Stimulated activated CD8-positive, alpha-beta memory T cell treated with anti-CD3 and anti-CD28 coated beads, Interleukin-15, amount 100 ng/mL, for 4 hours (primary cell): ENCODE data around the gene TOP2A.
A peak's percentile ranks its signal among the peaks of the same experiment; 100 is the strongest.
"Not testable (repeated sequence)": the region's sequence is repeated elsewhere in the genome, so short reads cannot be mapped to it uniquely, and the experiment has no call there.

Experiments used
- DNase-seq, 2 donors: peaks; one replicate each; pipeline ENCODE4 v3.0.0-alpha.2; 2020; ENCODE audit warnings: low read depth in 2 of 2

TOP2A gene

GRCh38 chr17:40378966-40379365 lies 38.7 kb downstream of the TOP2A start:
- no peak for DNase-seq

- DNase-seq: no peak
Observed at GRCh38 chr17:40377832-40378231, 39.9 kb downstream of the TOP2A start.

DNA sequence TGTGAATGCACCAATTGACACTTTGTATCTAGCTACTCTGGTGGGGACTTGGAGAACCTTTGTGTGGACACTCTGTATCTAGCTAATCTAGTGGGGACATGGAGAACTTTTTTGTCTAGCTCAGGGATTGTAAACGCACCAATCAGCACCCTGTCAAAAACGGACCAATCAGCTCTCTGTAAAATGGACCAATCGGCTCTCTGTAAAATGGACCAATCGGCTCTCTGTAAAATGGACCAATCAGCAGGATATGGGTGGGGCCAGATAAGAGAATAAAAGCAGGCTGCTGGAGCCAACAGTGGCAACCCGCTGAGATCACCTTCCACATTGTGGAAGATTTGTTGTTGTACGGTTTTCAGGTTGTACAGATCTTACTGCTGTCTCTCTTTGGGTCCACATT lies 41.2 kb downstream of the TOP2A start:
- DNase-seq: not testable (repeated sequence)

- not testable (repeated sequence) for DNase-seq
Observed at GRCh38 chr17:40375786-40376185, 41.9 kb downstream of the TOP2A start.

DNA sequence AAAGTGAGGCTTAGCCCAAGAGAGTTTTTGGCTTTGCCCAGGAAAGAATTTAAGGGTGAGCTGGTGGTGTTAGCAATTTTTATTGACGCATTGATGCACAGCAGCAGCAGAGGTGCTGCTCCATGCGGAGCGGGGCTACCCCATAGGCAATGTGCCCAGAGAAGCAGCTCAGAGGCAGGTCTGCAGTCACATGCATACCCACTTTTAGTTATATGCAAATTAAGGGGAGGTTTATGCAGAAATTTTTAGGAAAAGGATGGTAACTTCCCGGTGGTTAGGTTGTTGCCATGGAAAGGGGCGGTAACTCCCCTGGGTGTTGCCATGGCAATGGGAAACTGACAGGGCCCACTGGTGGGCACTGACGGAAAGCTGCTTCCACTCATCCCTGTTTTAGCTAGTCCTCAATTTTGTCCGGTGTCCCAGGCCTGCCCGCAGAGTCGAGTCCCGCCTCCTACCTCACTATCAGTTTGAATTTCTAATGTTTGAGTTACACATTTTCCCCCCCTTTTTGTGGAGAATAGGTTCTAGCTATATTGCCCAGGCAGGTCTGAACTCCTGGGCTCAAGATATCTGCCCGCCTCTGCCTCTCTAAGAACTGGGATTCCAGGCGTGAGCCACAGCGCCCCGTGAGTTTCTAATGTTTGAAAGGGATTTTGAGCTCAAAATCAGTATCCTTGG lies 42.7 kb downstream of the TOP2A start:
- no peak for DNase-seq

- DNase-seq: no peak
Observed at GRCh38 chr17:40373999-40374398, 43.7 kb downstream of the TOP2A start.

GRCh38 chr17:40373324-40373723 lies 44.4 kb downstream of the TOP2A start:
- DNase-seq: no peak

- DNase-seq: not testable (repeated sequence)
Observed at GRCh38 chr17:40372644-40373043, 45.1 kb downstream of the TOP2A start.

- DNase-seq: no peak
Observed at GRCh38 chr17:40372031-40372430, 45.7 kb downstream of the TOP2A start.

GRCh38 chr17:40371261-40371929 lies 46.3 kb downstream of the TOP2A start:
- no peak for DNase-seq

- DNase-seq: no peak
Observed at GRCh38 chr17:40369923-40370322, 47.8 kb downstream of the TOP2A start.

DNA sequence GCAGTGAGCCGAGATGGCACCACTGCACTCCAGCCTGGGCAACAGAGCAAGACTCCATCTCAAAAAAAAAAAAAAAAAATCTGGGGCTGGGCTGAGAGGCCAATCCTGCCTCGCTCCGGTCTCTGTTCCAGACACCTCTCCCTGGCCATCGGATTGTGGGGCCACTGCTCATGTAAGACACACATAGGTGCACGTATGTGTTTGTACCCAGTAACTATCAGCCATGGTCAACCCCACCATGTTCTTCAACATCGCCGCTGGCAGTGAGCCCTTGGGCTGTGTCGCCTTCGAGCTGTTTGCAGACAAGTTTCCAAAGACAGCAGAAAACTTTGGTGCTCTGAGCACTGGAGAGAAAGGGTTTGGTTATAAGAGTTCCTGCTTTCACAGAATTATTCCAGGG lies 50.0 kb downstream of the TOP2A start:
- not testable (repeated sequence) for DNase-seq

DNA sequence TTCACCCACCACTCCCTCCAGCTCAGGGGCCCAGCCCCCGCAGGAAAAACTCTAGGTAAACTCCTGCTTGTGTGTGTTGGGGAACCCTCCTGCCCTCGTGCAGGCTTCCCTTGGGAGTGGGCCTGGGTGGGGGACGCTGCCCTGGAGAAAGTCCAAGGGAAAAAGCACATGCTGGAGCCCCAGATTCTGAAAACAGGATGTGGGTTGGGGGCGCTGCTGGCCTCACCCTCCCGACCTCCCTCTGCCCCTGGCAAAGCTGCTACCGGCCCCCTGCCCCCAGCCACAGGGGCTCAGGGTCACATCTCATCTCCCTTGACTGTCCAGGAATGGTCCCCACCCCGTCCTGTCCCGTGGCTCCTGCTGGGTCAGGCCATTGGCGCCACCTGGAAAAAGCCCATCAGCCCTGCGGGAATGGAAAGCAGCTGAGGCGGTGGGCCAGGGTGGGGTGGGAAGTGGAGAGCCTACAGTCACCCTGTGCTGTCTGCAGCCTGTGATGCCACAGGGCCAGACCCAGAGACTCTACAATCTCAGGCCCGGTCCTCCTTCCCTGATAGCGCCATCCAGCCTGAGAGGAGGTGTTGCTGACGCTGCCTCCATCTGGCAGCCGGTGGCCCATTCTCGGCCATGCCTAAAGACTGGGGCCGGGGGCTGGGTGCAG lies 50.7 kb downstream of the TOP2A start:
- no peak for DNase-seq

- no peak for DNase-seq
Observed at GRCh38 chr17:40366076-40366860, 51.4 kb downstream of the TOP2A start.

DNA sequence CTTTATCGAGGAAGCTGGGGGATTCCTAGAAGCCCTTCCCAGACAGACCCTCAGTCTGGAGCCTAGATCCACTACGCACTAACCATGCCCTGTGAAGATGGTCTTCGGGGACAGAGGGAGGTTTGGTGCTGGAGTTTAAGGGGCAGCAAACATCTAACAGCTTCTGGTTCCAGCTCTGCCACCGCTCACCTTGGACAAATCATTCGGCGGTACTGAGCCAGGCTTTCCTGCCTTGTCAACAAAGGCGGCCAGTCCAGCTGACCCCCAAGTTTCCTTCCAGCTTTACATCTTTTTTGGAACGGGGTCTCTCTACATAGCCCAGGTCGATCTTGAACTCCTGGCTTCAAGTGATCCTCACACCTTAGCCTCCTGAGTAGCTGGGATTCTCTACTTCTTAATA lies 52.8 kb downstream of the TOP2A start:
- DNase-seq: no peak

DNA sequence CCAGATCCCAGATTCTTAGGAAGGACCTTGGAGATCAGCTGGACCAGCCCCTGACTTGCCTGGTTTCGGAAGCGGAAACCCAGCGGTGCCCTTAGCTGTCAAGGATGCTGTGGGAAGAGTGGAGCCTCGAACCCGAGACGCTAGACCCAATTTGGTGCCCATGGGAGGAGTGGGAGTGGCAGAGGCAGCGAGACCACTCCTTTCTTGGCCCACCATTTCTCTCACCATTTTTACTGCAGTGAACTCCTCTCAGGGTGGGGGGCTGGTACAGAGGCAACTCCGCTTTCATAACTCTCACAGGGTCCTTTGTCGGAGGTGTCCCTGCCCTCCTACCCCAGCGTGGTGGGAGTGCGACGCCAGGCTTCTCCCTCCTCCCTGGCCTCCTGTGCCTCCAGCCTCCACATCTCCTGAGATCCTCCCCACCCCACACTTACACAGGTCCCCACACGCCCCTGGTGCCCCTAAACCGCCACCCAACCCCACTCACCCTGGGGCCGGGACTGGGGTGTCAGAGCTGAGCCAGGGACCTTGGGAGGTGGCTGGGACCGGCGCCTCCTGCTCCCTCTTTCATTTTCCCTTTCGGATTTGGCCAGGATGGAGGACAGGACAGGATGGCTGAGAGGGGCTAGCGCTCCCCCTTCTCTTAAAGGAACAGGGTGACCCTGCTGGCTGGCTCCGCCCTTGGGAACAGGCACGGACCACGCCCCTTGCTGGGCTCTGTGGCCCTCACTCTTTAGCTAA lies 53.4 kb downstream of the TOP2A start, which contains the start of gene GJD3:
Gene GJD3 (minus strand): TSS at position 617 of the 741 bp plus-strand sequence. CDS start 922 bp downstream, outside the sequence.
- no peak for DNase-seq

DNA sequence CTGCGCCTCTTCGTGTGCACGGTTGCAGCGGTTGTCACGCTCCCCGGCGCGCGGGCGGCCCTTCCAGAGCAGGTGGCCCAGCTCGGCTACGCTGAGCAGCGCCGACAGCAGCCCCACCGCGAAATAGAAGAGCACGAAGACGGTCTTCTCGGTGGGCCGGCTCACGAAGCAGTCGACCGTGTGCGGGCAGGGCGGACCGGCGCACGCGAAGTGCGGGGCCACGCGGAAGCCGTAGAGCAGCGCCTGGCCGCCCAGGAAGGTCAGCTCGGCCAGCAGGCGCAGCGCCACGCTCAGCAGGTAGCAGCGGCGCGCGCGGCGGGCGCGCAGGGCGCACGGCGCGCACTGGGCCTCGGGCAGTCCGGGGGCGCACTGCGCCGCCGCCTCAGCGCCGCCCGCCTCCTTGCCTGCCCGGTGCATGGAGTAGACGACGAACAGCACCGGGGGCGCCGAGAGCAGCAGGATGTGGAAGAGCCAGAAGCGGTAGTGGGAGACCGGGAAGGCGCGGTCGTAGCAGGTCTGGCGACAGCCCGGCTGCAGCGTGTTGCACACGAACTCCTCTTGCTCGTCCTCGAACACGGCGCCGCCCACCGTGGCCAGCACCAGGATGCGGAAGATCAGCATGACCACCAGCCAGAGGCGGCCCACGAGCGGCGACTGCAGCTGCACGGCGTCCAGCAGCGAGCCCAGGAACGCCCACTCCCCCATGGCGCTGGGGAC lies 54.4 kb downstream of the TOP2A start:
- no peak for DNase-seq

GRCh38 chr17:40362696-40363110 lies 55.0 kb downstream of the TOP2A start:
- peak; percentile 53 to 57 for DNase-seq

DNA sequence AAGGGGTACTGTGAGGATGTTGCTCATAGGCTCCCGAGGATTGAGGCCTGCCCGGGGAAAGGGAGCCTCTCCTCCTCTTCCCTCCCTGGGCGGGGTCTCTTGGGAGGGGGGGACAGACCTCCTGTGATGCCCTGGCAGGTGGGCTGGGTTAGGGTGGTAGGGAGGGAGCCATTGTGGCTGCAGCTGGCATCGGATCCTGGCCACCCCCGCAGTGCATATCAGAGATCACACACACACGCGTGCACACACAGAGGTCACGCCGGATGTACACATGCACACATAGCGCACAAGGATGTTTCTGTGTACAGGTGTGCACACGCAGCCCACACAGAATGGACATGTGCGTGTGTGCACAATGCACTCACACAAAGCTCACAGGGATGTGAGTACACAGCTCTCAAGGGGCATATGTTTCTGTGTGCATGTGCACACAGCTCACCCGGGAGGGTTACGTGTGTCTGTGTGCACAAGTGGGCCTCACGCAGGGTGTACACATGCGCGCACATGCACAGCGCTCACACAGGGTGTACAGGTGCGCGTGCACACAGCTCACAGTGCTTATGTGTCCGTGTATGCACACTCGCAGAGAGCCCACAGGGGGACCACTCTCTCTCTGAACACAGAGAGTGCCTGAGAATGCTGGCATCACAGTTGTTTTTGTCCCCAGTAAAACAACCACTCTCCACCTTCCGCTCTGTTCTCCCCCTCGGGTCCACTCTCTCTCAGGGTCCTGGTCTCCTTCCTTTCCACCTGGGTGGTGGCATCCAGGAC lies 55.6 kb downstream of the TOP2A start:
- DNase-seq: no peak
